Activated naive CD4-positive, alpha-beta T cell treated with anti-CD3 and anti-CD28 coated beads for 36 hours (primary cell): ENCODE measurements around the gene LRRC37A2. TPM values are rescaled to one million over a fixed set of nuclear protein-coding genes. Genes with fewer than 3 reads are reported as not detected.
"Not testable (repeated sequence)": the region's sequence is repeated elsewhere in the genome, so short reads cannot be mapped to it uniquely, and the experiment has no call there.

ENCODE experiments used
- CTCF ChIA-PET: fragments of 350-600 bp; sonication (Branson Sonifier 250); formaldehyde crosslinking; loops from one replicate; lab custom pipeline; 2021; ENCODE audit warnings: antibody characterized with exemption; lab: Charles Lee
- DNase-seq: peaks from one replicate; pipeline ENCODE4 v3.0.0-alpha.2; 2020
- H3K27ac Mint-ChIP-seq: one replicate; pipeline ENCODE4 v1.8.0; 2021; ENCODE audit warnings: mild to moderate bottlenecking, mixed read lengths
- H3K27me3 Mint-ChIP-seq: one replicate; pipeline ENCODE4 v1.8.0; 2021; ENCODE audit warnings: low read depth, mixed read lengths
- H3K36me3 Mint-ChIP-seq: one replicate; pipeline ENCODE4 v1.8.0; 2021; ENCODE audit warnings: low read depth, mixed read lengths
- H3K4me1 Mint-ChIP-seq: one replicate; pipeline ENCODE4 v1.8.0; 2021; ENCODE audit warnings: low read depth, mixed read lengths
- H3K4me3 Mint-ChIP-seq: one replicate; pipeline ENCODE4 v1.8.0; 2021; ENCODE audit warnings: mild to moderate bottlenecking, moderate library complexity, mixed read lengths
- H3K9me3 Mint-ChIP-seq: one replicate; pipeline ENCODE4 v1.8.0; 2021; ENCODE audit warnings: mixed read lengths
- intact Hi-C: fragments of 100-400 bp; cut with micrococcal nuclease; formaldehyde crosslinking; loops from one replicate; pipeline ENCODE4 v1.15.1; 2023
- total RNA-seq, 2 experiments: library from RNA; stranded (reverse); gene quantifications; one replicate each; pipeline ENCODE4 v1.2.3, GENCODE V29; 2021

The LRRC37A2 gene
- total RNA-seq, 2 experiments from 2014 or later: 10.8 to 12.2 TPM

- CTCF ChIA-PET, H3K27ac Mint-ChIP-seq, H3K27me3 Mint-ChIP-seq, H3K9me3 Mint-ChIP-seq, DNase-seq, intact Hi-C loops, H3K36me3 Mint-ChIP-seq, H3K4me1 Mint-ChIP-seq, H3K4me3 Mint-ChIP-seq: not testable (repeated sequence)
Observed at GRCh38 chr17:46566284-46566683, 54.0 kb downstream of the LRRC37A2 start.

DNA sequence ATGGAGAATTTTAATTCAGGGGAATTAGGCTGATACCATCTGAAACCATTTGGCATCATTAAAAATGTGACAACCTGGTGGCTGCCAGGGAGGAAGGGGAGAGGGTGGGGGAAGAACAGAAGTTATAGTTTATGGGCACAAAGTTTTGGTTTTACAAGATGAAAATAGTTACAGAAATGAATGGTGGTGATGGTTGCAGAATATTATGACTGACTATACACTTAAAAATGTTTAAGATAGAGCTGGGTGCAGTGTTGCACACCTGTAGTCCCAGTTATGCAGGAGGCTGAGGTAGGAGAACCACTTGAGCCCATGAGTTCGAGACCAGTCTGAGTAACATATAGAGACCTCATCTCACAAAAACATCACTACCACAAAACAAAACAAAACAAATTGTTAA lies 54.7 kb downstream of the LRRC37A2 start:
- CTCF ChIA-PET, H3K4me3 Mint-ChIP-seq, H3K4me1 Mint-ChIP-seq, intact Hi-C loops, H3K27ac Mint-ChIP-seq, H3K27me3 Mint-ChIP-seq, H3K36me3 Mint-ChIP-seq, H3K9me3 Mint-ChIP-seq, DNase-seq: not testable (repeated sequence)

DNA sequence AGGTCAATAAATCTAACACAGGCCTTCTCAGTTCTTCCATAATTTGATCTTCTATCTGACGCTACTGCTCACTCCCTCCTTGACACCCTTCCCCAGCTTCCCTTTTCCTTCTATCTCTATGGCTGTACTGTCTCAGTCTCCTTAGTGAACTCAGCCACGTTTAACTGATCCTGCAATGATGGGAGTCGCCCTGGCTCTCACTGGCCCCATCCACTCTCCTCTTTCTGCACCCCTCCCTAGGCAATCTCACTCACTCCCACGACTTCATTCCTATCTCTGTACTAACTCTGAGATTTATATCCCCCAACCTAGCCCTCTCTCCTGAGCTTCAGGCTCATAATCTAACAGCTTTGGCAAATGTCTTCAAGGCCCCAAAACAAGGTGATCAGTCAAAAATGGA lies 59.5 kb downstream of the LRRC37A2 start:
- H3K36me3 Mint-ChIP-seq, H3K27ac Mint-ChIP-seq, H3K4me1 Mint-ChIP-seq, CTCF ChIA-PET, H3K27me3 Mint-ChIP-seq, H3K4me3 Mint-ChIP-seq, intact Hi-C loops, H3K9me3 Mint-ChIP-seq, DNase-seq: not testable (repeated sequence)

DNA sequence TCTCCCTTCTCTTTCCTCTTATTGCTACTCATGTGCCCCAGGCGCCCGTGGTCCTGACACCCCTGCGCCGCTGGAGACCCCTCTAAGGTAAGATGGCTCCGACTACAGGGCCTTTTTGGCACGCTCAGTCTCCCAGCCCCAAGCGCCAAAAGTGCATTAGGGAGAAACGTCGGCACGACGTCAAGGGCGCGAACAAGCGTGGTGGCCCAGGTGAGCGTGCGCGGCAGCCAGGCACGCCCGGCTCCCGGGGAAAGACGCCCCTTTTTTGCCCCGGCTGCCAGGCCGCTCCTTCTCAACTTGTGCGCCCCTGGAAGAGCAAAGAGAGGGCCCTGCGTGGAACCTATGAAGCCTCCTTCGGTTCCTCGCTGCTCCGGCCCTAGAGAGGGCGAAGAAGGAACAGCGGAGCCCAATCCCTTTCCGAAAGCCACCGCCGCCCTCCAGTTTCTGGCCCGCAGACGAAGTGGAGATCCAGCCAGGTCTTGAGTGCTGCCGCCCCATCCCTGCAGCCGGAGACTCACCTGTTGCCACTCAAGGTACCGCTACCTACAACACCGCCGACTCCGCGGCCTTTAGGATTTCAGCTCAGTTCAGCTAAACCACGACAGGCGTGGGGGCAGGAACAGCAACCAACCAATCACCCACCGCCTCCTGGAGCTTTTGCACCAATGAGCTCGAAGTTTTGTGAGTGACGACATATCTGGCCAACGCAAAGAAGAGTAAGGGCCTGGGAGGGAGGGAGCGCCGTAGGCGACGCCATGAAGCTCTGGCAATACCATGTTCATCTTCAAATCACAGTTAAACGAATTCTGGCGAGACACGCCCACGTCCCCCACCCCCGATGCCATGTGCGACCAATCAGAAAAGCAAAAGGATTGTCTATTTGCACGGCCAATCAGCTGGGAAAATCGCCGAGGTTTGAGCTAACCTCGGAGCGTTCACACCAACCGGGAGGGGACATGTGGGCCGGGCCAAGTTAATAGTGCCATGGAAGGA lies 67.1 kb downstream of the LRRC37A2 start, which contains the start of gene ARL17A:
ARL17A (minus strand) TSS at position 609 of the 993 bp plus-strand sequence. CDS start 3,369 bp downstream, outside the sequence.
- H3K9me3 Mint-ChIP-seq, CTCF ChIA-PET, H3K36me3 Mint-ChIP-seq, H3K4me1 Mint-ChIP-seq, H3K27ac Mint-ChIP-seq, intact Hi-C loops, H3K27me3 Mint-ChIP-seq: not testable (repeated sequence)
- H3K4me3 Mint-ChIP-seq: peak within 1 kb of the TSS; percentile 62
- peak; percentile 96 for DNase-seq

DNA sequence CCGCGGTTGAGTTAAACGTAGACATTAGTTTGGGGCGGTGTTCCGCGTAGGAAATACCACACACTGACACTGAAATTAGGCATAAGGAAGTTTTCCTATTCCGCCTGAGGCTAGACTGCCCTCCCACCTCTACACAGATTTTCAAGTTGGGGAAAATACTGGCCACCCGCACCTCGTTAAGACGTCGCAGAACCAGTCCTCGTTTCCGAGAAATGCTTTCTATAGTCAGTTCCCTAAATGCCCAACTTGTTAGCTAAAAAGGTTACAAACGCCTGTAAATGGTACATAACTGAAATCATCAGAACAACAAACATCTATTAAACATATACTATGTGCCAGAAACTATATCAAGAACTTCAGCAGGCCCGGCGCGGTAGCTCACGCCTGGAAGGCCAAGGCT lies 67.8 kb downstream of the LRRC37A2 start:
- peak overlapping the region; percentile 62 for H3K4me3 Mint-ChIP-seq
- intact Hi-C loops, H3K27me3 Mint-ChIP-seq, H3K27ac Mint-ChIP-seq, H3K9me3 Mint-ChIP-seq, CTCF ChIA-PET, H3K36me3 Mint-ChIP-seq, H3K4me1 Mint-ChIP-seq, DNase-seq: not testable (repeated sequence)

- H3K4me1 Mint-ChIP-seq, H3K27me3 Mint-ChIP-seq, CTCF ChIA-PET, H3K9me3 Mint-ChIP-seq, H3K36me3 Mint-ChIP-seq, DNase-seq, H3K27ac Mint-ChIP-seq, H3K4me3 Mint-ChIP-seq, intact Hi-C loops: not testable (repeated sequence)
Observed at GRCh38 chr17:46585444-46585843, 73.2 kb downstream of the LRRC37A2 start.

- H3K4me1 Mint-ChIP-seq, H3K27ac Mint-ChIP-seq, CTCF ChIA-PET, H3K36me3 Mint-ChIP-seq, H3K9me3 Mint-ChIP-seq, H3K27me3 Mint-ChIP-seq, H3K4me3 Mint-ChIP-seq, intact Hi-C loops, DNase-seq: not testable (repeated sequence)
Observed at GRCh38 chr17:46590157-46591146, 78.2 kb downstream of the LRRC37A2 start, which contains the start of gene NSF. NSF (plus strand) TSS chr17:46590669; CDS start chr17:46590776, 107 bp downstream.

DNA sequence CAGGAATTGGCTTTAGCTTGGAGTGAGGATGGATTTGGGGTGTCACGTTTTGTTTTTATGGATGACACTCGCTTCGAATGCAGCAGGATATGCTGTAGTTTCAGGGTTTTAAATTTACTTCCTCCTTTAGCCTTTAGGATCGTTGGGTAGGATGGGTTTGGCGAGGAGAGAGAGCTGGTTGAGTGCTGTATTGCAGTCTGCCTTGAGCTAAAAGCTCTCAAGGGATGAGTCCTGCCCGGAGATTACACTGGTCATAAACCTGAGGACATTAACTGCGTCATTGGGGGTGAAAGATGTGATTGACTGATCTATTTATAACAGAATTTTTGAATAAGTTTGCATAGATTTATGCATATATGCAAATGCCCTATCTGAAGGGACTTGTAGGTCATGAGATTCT lies 79.1 kb downstream of the LRRC37A2 start:
- H3K4me1 Mint-ChIP-seq, H3K4me3 Mint-ChIP-seq, H3K9me3 Mint-ChIP-seq, H3K27me3 Mint-ChIP-seq, intact Hi-C loops, H3K27ac Mint-ChIP-seq, H3K36me3 Mint-ChIP-seq, DNase-seq, CTCF ChIA-PET: not testable (repeated sequence)

DNA sequence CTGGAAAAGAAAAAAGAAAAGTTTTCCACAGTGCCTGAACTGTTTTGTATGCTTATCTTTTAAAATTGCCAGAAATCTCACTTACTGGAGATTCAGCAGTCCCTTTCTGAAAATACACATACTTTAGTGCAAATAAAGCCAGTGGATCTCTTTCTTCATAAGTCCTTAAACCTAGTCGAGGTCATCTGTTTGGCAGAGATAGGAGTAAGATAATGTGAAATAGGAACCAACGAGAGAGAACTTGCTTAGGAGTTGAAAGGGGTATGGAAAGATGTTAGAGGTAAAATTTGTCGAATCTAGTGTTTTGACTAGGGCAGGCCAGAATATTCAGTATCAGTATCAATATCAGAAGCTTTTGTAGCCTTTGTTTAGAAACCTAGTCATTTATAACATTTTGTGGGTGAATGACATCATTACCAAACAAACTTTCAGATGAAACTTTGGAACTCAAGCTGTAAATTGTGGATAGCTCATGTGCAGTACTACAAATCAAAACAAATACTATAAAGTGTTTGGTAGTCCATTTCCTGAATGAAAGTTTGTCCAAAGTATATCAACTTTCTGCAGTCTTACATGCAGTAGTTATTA lies 86.2 kb downstream of the LRRC37A2 start:
- H3K36me3 Mint-ChIP-seq, DNase-seq, H3K9me3 Mint-ChIP-seq, H3K4me3 Mint-ChIP-seq, H3K4me1 Mint-ChIP-seq, H3K27me3 Mint-ChIP-seq, intact Hi-C loops, H3K27ac Mint-ChIP-seq, CTCF ChIA-PET: not testable (repeated sequence)

DNA sequence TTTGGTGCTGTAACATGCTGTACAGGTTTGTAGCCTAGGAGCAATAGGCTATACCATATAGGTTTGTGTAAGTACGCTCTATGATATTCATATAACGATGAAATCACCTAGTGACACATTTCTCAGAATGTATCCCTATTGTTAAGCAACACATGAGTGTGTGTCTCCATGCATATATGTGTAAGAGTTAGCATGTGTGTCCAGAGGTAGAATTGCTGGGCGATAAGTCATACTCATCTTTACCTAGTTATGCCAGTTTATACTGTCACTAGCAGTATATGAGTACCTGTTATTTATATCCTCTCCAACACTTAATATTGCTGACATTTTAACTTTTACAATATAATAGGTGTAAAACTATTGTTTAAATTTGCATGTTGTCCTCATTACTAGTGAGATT lies 88.5 kb downstream of the LRRC37A2 start:
- H3K27ac Mint-ChIP-seq, H3K27me3 Mint-ChIP-seq, CTCF ChIA-PET, intact Hi-C loops, DNase-seq, H3K9me3 Mint-ChIP-seq, H3K4me3 Mint-ChIP-seq, H3K4me1 Mint-ChIP-seq, H3K36me3 Mint-ChIP-seq: not testable (repeated sequence)

GRCh38 chr17:46603125-46603524 lies 90.9 kb downstream of the LRRC37A2 start:
- H3K9me3 Mint-ChIP-seq, CTCF ChIA-PET, H3K4me1 Mint-ChIP-seq, H3K27ac Mint-ChIP-seq, H3K4me3 Mint-ChIP-seq, intact Hi-C loops, H3K27me3 Mint-ChIP-seq, H3K36me3 Mint-ChIP-seq: not testable (repeated sequence)
- DNase-seq: peak; percentile 5
